SK-N-SH treated with all-trans-retinoic acid at 6 μM for 48 hours (cell line): ENCODE data around the gene PLN.

Experiments used
- CREB5 ChIP-seq: fragments of 250-450 bp; sonication (Bioruptor Pico); IDR thresholded peaks from 2 replicates; pipeline ENCODE4 v1.5.1; 2020; ENCODE audit warnings: low read depth, mild to moderate bottlenecking, moderate library complexity
- POU6F1 ChIP-seq: fragments of 250-450 bp; sonication (Bioruptor Pico); IDR thresholded peaks from 2 replicates; pipeline ENCODE4 v1.8.0; 2021; ENCODE audit warnings: low read depth, mild to moderate bottlenecking, moderate library complexity, borderline replicate concordance
- SNAI2 ChIP-seq: fragments of 250-450 bp; sonication (Bioruptor Pico); IDR thresholded peaks from 2 replicates; pipeline ENCODE4 v1.5.0; 2020; ENCODE audit warnings: mild to moderate bottlenecking, moderate library complexity
- TOX ChIP-seq: fragments of 250-450 bp; sonication (Bioruptor Pico); IDR thresholded peaks from 2 replicates; pipeline ENCODE4 v1.8.0; 2021; ENCODE audit warnings: mild to moderate bottlenecking, moderate library complexity, borderline replicate concordance
- ZNF565 ChIP-seq: fragments of 450-650 bp; formaldehyde crosslinking; conservative IDR thresholded peaks from 2 replicates; pipeline ENCODE4 v1.5.0; 2020; ENCODE audit warnings: low read depth, mild to moderate bottlenecking, moderate library complexity
- TF ChIP-seq, protein P1 (sequence below): fragments of 250-450 bp; sonication (Bioruptor Pico); IDR thresholded peaks from 2 replicates; pipeline ENCODE4 v1.8.0; 2020; ENCODE audit warnings: mild to moderate bottlenecking, moderate library complexity, borderline replicate concordance

DNA sequence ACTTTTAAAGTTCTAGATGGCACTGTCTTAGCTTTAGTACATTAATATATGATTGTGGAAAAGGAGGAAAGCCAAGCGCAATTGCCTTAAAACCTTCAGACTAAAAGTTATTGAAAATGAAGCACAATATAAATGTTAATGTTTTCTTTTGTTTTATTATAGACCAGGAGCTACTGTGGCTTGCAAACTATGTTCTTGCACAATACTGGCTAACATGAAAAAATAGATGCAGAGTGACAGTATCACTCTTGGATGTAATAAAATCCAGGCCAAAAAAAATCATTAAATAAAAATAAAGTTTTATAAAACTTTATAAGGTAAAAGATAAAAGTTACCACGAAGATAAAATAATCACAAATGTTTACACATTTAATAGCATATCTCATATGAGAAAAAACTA is 18.3 kb upstream of the PLN start:
- TF ChIP-seq CREB5 (CRISPR knock-in tag) (no peak), SNAI2 (CRISPR knock-in tag) (no peak), ZNF565 (CRISPR knock-in tag) (no peak), POU6F1 (no peak), TOX (no peak)
- TF ChIP-seq, protein P1, sequence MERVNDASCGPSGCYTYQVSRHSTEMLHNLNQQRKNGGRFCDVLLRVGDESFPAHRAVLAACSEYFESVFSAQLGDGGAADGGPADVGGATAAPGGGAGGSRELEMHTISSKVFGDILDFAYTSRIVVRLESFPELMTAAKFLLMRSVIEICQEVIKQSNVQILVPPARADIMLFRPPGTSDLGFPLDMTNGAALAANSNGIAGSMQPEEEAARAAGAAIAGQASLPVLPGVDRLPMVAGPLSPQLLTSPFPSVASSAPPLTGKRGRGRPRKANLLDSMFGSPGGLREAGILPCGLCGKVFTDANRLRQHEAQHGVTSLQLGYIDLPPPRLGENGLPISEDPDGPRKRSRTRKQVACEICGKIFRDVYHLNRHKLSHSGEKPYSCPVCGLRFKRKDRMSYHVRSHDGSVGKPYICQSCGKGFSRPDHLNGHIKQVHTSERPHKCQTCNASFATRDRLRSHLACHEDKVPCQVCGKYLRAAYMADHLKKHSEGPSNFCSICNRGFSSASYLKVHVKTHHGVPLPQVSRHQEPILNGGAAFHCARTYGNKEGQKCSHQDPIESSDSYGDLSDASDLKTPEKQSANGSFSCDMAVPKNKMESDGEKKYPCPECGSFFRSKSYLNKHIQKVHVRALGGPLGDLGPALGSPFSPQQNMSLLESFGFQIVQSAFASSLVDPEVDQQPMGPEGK: no peak
